HEK293 (cell line): ENCODE results near the gene CD55.
A peak's percentile ranks its signal among the peaks of the same experiment; 100 is the strongest.

Experiments used
- CTCF ChIA-PET: fragments of 350-600 bp; formaldehyde crosslinking; extraction: SDS; loops from one replicate; lab custom pipeline; 2021; ENCODE audit warnings: antibody characterized with exemption; lab: Yijun Ruan, JAX
- POLR2A ChIA-PET: fragments of 300-600 bp; formaldehyde crosslinking; extraction: SDS; loops from one replicate; lab custom pipeline; 2020; ENCODE audit warnings: antibody characterized with exemption, inconsistent platforms; lab: Yijun Ruan, JAX
- H3K27ac ChIP-seq: fragments of 200-500 bp; sonication (Bioruptor generic); 2 replicates; pipeline ENCODE4 v1.5.1; 2014; ENCODE audit warnings: low read depth, low read length, control low read depth, inconsistent platforms; ENCODE audit errors: extremely low read depth
- H3K36me3 ChIP-seq, 2 experiments: fragments of 200-500 bp in 1 of 2; sonication (Bioruptor generic) in 1 of 2; 1 replicate in 1 of 2; 2 replicates in 1 of 2; pipeline ENCODE4 v1.5.1; 2014 to 2017; ENCODE audit warnings: inconsistent platforms in 2 of 2, low read length in 2 of 2; ENCODE audit not compliant: control insufficient read depth in 2 of 2, insufficient read depth in 1 of 2
- H3K4me1 ChIP-seq: fragments of 200-500 bp; sonication (Bioruptor generic); 2 replicates; pipeline ENCODE4 v1.5.1; 2014; ENCODE audit warnings: mild to moderate bottlenecking, low read length, inconsistent platforms; ENCODE audit not compliant: control insufficient read depth, insufficient read depth
- H3K4me3 ChIP-seq: 2 replicates; pipeline ENCODE4 v1.5.1; 2011; ENCODE audit warnings: low read depth, mild to moderate bottlenecking, control low read depth, low read length, moderate library complexity
- H3K9me3 ChIP-seq: fragments of 200-500 bp; sonication (Bioruptor generic); 2 replicates; pipeline ENCODE4 v1.5.1; 2014; ENCODE audit warnings: low read depth, low read length, inconsistent platforms; ENCODE audit not compliant: control insufficient read depth, insufficient read depth
- KLF8 ChIP-seq: fragments of 450-650 bp; formaldehyde crosslinking; IDR thresholded peaks from 2 replicates; pipeline ENCODE4 v1.5.1; 2016; ENCODE audit warnings: missing biosample characterization, missing genetic modification characterization
- OSR2 ChIP-seq: fragments of 450-650 bp; formaldehyde crosslinking; IDR thresholded peaks from 2 replicates; pipeline ENCODE4 v1.5.1; 2016; ENCODE audit warnings: missing biosample characterization, missing genetic modification characterization
- PRDM2 ChIP-seq: fragments of 450-650 bp; formaldehyde crosslinking; IDR thresholded peaks from 2 replicates; pipeline ENCODE4 v1.5.1; 2016; ENCODE audit warnings: missing biosample characterization, missing genetic modification characterization, borderline replicate concordance
- RBAK ChIP-seq: fragments of 450-650 bp; formaldehyde crosslinking; IDR thresholded peaks from 2 replicates; pipeline ENCODE4 v1.5.1; 2016; ENCODE audit warnings: missing biosample characterization, missing genetic modification characterization
- SCRT1 ChIP-seq: fragments of 450-650 bp; formaldehyde crosslinking; IDR thresholded peaks from 2 replicates; pipeline ENCODE4 v1.5.1; 2016; ENCODE audit warnings: missing biosample characterization, missing genetic modification characterization, borderline replicate concordance
- SCRT2 ChIP-seq: fragments of 450-650 bp; formaldehyde crosslinking; IDR thresholded peaks from 2 replicates; pipeline ENCODE4 v1.5.1; 2016; ENCODE audit warnings: missing biosample characterization, missing genetic modification characterization
- YY1 ChIP-seq: fragments of 450-650 bp; formaldehyde crosslinking; IDR thresholded peaks from 2 replicates; pipeline ENCODE4 v1.5.1; 2018; ENCODE audit warnings: missing biosample characterization, missing genetic modification characterization
- ZBTB48 ChIP-seq: fragments of 450-650 bp; formaldehyde crosslinking; IDR thresholded peaks from 2 replicates; pipeline ENCODE4 v1.5.1; 2016; ENCODE audit warnings: missing biosample characterization, missing genetic modification characterization
- ZFP41 ChIP-seq: fragments of 450-650 bp; formaldehyde crosslinking; IDR thresholded peaks from 2 replicates; pipeline ENCODE4 v1.5.1; 2016; ENCODE audit warnings: missing biosample characterization, missing genetic modification characterization, borderline replicate concordance
- ZNF112 ChIP-seq: fragments of 450-650 bp; formaldehyde crosslinking; IDR thresholded peaks from 2 replicates; pipeline ENCODE4 v1.5.0; 2017; ENCODE audit warnings: missing biosample characterization, missing genetic modification characterization
- ZNF133 ChIP-seq: fragments of 450-650 bp; formaldehyde crosslinking; IDR thresholded peaks from 2 replicates; pipeline ENCODE4 v1.5.1; 2016; ENCODE audit warnings: missing biosample characterization, missing genetic modification characterization
- ZNF175 ChIP-seq: fragments of 450-650 bp; formaldehyde crosslinking; IDR thresholded peaks from 2 replicates; pipeline ENCODE4 v1.5.1; 2016; ENCODE audit warnings: missing biosample characterization, missing genetic modification characterization
- ZNF274 ChIP-seq, 2 experiments: fragments of 200-500 bp in 1 of 2; fragments of 450-650 bp in 1 of 2; sonication (Bioruptor generic) in 1 of 2; formaldehyde crosslinking in 1 of 2; IDR thresholded peaks; 2 replicates each; pipeline versions ENCODE4 v1.5.1 to v1.6.1; 2014 to 2016; ENCODE audit warnings: borderline replicate concordance in 1 of 2, inconsistent platforms in 1 of 2, low read length in 1 of 2, missing biosample characterization in 1 of 2, missing genetic modification characterization in 1 of 2
- ZNF354C ChIP-seq: fragments of 450-650 bp; formaldehyde crosslinking; IDR thresholded peaks from 2 replicates; pipeline ENCODE4 v1.5.1; 2016; ENCODE audit warnings: missing biosample characterization, missing genetic modification characterization, low read depth, borderline replicate concordance
- ZNF529 ChIP-seq: fragments of 450-650 bp; formaldehyde crosslinking; IDR thresholded peaks from 2 replicates; pipeline ENCODE4 v1.5.1; 2017; ENCODE audit warnings: missing genetic modification characterization, missing biosample characterization; ENCODE audit not compliant: insufficient replicate concordance
- ZNF596 ChIP-seq: fragments of 450-650 bp; IDR thresholded peaks from 2 replicates; pipeline ENCODE4 v1.5.0; 2018; ENCODE audit warnings: missing biosample characterization, mild to moderate bottlenecking, missing genetic modification characterization, moderate library complexity
- ZNF626 ChIP-seq: fragments of 450-650 bp; sonication (Bioruptor Pico); formaldehyde crosslinking; IDR thresholded peaks from 2 replicates; pipeline ENCODE4 v1.5.1; 2018; ENCODE audit warnings: missing biosample characterization, missing genetic modification characterization, inconsistent platforms
- ZNF645 ChIP-seq: fragments of 450-650 bp; formaldehyde crosslinking; IDR thresholded peaks from 2 replicates; pipeline ENCODE4; 2016; ENCODE audit warnings: missing biosample characterization, missing genetic modification characterization
- ZNF747 ChIP-seq: fragments of 450-650 bp; formaldehyde crosslinking; IDR thresholded peaks from 2 replicates; pipeline ENCODE4 v1.5.1; 2016; ENCODE audit warnings: missing biosample characterization, missing genetic modification characterization
- ZNF791 ChIP-seq: fragments of 450-650 bp; formaldehyde crosslinking; IDR thresholded peaks from 2 replicates; pipeline ENCODE4 v1.5.1; 2016; ENCODE audit warnings: missing biosample characterization, missing genetic modification characterization
- TF ChIP-seq, protein P1 (sequence below): fragments of 450-650 bp; formaldehyde crosslinking; IDR thresholded peaks from 2 replicates; pipeline ENCODE4 v1.5.1; 2017; ENCODE audit warnings: missing biosample characterization, missing genetic modification characterization

Gene CD55

GRCh38 chr1:207282496-207283380 is 38.7 kb upstream of the CD55 start:
- H3K4me3 ChIP-seq, result no peak overlapping the region
- H3K36me3 ChIP-seq, result no peaks in the 10 kb centered on the region
- no peaks in the 10 kb centered on the region for H3K9me3 ChIP-seq
- H3K27ac ChIP-seq, result no peak overlapping the region
- H3K4me1 ChIP-seq, result no peaks in the 10 kb centered on the region
- TF ChIP-seq, protein P1, sequence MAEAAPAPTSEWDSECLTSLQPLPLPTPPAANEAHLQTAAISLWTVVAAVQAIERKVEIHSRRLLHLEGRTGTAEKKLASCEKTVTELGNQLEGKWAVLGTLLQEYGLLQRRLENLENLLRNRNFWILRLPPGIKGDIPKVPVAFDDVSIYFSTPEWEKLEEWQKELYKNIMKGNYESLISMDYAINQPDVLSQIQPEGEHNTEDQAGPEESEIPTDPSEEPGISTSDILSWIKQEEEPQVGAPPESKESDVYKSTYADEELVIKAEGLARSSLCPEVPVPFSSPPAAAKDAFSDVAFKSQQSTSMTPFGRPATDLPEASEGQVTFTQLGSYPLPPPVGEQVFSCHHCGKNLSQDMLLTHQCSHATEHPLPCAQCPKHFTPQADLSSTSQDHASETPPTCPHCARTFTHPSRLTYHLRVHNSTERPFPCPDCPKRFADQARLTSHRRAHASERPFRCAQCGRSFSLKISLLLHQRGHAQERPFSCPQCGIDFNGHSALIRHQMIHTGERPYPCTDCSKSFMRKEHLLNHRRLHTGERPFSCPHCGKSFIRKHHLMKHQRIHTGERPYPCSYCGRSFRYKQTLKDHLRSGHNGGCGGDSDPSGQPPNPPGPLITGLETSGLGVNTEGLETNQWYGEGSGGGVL (tag by site-specific recombination), result no peak
- TF ChIP-seq SCRT2 (tag by site-specific recombination), result peak; percentile 80
- peak; percentile 79 for TF ChIP-seq SCRT1
- ChIA-PET POLR2A (no interaction called here), CTCF (no interaction called here)

- no peaks in the 10 kb centered on the region for H3K4me1 ChIP-seq
- ChIA-PET POLR2A (no interaction called here), CTCF (no interaction called here)
- no peak overlapping the region for H3K4me3 ChIP-seq
- H3K9me3 ChIP-seq, result no peaks in the 10 kb centered on the region
- H3K27ac ChIP-seq, result no peak overlapping the region
- TF ChIP-seq YY1 (tag by site-specific recombination) (no peak), KLF8 (tag by site-specific recombination) (no peak), OSR2 (tag by site-specific recombination) (no peak), ZNF354C (no peak), ZNF112 (no peak), ZNF133 (no peak), ZNF747 (tag by site-specific recombination) (no peak), PRDM2 (tag by site-specific recombination) (no peak), ZNF791 (tag by site-specific recombination) (no peak)
- no peaks in the 10 kb centered on the region for H3K36me3 ChIP-seq
Observed at GRCh38 chr1:207283421-207283820, 38.1 kb upstream of the CD55 start.

GRCh38 chr1:207284209-207284897 is 37.1 kb upstream of the CD55 start:
- H3K4me3 ChIP-seq, result no peak overlapping the region
- ChIA-PET CTCF (interaction anchor here (0.7 to 0.8 kb wide), 2 partner anchors 11 to 215 kb away, joined by 4 read pairs; no protein-coding TSS in a partner anchor), POLR2A (no interaction called here)
- H3K9me3 ChIP-seq, result no peaks in the 10 kb centered on the region
- no peak overlapping the region for H3K27ac ChIP-seq
- no peaks in the 10 kb centered on the region for H3K36me3 ChIP-seq
- no peaks in the 10 kb centered on the region for H3K4me1 ChIP-seq
- no peak for TF ChIP-seq RBAK (tag by site-specific recombination)
- TF ChIP-seq ZBTB48 (tag by site-specific recombination), result no peak
- no peak for TF ChIP-seq ZNF645
- no peak for TF ChIP-seq ZNF175 (tag by site-specific recombination)
- no peak for TF ChIP-seq ZNF529 (tag by site-specific recombination)
- no peak for TF ChIP-seq ZNF596 (tag by site-specific recombination)
- TF ChIP-seq ZNF274 (IDR thresholded peaks at IDR 0.05; ENCODE audit: low read length), result no peak
- TF ChIP-seq ZNF274 (tag by site-specific recombination; IDR thresholded peaks at IDR 0.05; ENCODE audit: borderline replicate concordance), result no peak
- no peak for TF ChIP-seq ZNF626 (tag by site-specific recombination)
- no peak for TF ChIP-seq ZFP41
